HG03460 (cell line): ENCODE results near the gene RGR.
"Not testable (repeated sequence)": the region's sequence is repeated elsewhere in the genome, so short reads cannot be mapped to it uniquely, and the experiment has no call there.

Experiments
- ATAC-seq: cut with Tn5 transposase; IDR thresholded peaks from one replicate; pipeline ENCODE4 v1.9.1; 2021; ENCODE audit not compliant: unreplicated experiment

Gene RGR

GRCh38 chr10:84256510-84257342, 11.9 kb downstream of the RGR start:
- ATAC-seq, result no peak

GRCh38 chr10:84257343-84258020, 12.6 kb downstream of the RGR start:
- ATAC-seq, result no peak

- ATAC-seq, result no peak
Observed at GRCh38 chr10:84258034-84258695, 13.3 kb downstream of the RGR start.

GRCh38 chr10:84261236-84261915, 16.5 kb downstream of the RGR start:
- ATAC-seq, result no peak

GRCh38 chr10:84262190-84262956, 17.5 kb downstream of the RGR start:
- no peak for ATAC-seq

- ATAC-seq, result no peak
Observed at GRCh38 chr10:84263716-84264115, 18.9 kb downstream of the RGR start.

GRCh38 chr10:84264611-84265141, 19.8 kb downstream of the RGR start:
- ATAC-seq, result peak; percentile 85

GRCh38 chr10:84265418-84265817, 20.6 kb downstream of the RGR start:
- no peak for ATAC-seq

- ATAC-seq, result no peak
Observed at GRCh38 chr10:84267503-84268126, 22.8 kb downstream of the RGR start.

GRCh38 chr10:84269162-84269561, 24.3 kb downstream of the RGR start:
- ATAC-seq, result no peak

GRCh38 chr10:84269773-84270172, 24.9 kb downstream of the RGR start:
- no peak for ATAC-seq

- no peak for ATAC-seq
Observed at GRCh38 chr10:84270708-84271107, 25.9 kb downstream of the RGR start.

- not testable (repeated sequence) for ATAC-seq
Observed at GRCh38 chr10:84279876-84280475, 35.1 kb downstream of the RGR start.

GRCh38 chr10:84286695-84287094, 41.8 kb downstream of the RGR start:
- ATAC-seq, result no peak

- no peak for ATAC-seq
Observed at GRCh38 chr10:84288151-84288550, 43.3 kb downstream of the RGR start.

- ATAC-seq, result no peak
Observed at GRCh38 chr10:84289521-84290200, 44.8 kb downstream of the RGR start.

- ATAC-seq, result no peak
Observed at GRCh38 chr10:84290235-84290634, 45.4 kb downstream of the RGR start.

GRCh38 chr10:84291384-84291783, 46.5 kb downstream of the RGR start:
- ATAC-seq, result no peak

- no peak for ATAC-seq
Observed at GRCh38 chr10:84292502-84292901, 47.6 kb downstream of the RGR start.
